ENCODE results near the gene PPP3CA. TPM values are rescaled to one million over a fixed set of nuclear protein-coding genes. Genes with fewer than 3 reads are reported as not detected.

Gene PPP3CA
- total and polyA plus RNA-seq, 2 of the 13 experiments (the other 11 are each of a cell fraction or from before 2014, with no cell fraction given): 4.8 to 13.2 TPM

GRCh38 chr4:101115887-101116286 is 231.4 kb downstream of the PPP3CA start:
- ChIA-PET POLR2A (interaction anchor here (1.0 to 1.6 kb wide), 2 partner anchors 232 to 1166 kb away, joined by 3 to 8 read pairs; partner anchors contain the start of genes H2AZ1 and PPP3CA), CTCF (ENCODE audit: low intra/inter-chr PET ratio, low total read pairs) (no interaction called here)
- intact Hi-C loops (cut with micrococcal nuclease; ENCODE audit: unreplicated experiment): loop anchor here (1.0 to 2.0 kb wide), 2 partner anchors 53 to 231 kb away; partner anchors contain the start of gene PPP3CA
- no peak overlapping the region for H3K4me3 ChIP-seq (replicated peaks in 1 of 3; ENCODE audit: insufficient read depth in 1 of 3, low read depth in 2 of 3, low read length in 3 of 3)
- H3K4me2 ChIP-seq (ENCODE audit: low read depth, low read length): peak overlapping the region; percentile 56
- FAIRE-seq (no peak), DNase-seq (ENCODE audit: low spot score) (no peak), ATAC-seq (no peak)
- H3K9ac ChIP-seq (ENCODE audit: insufficient read depth, low read depth, low read length): no peak overlapping the region
- no peaks in the 10 kb centered on the region for H3K9me3 ChIP-seq (ENCODE audit: low read length)
- H3K27ac ChIP-seq (ENCODE audit: extremely low read length, insufficient read depth, low read length): peak overlapping the region; percentile 86
- no TSS peak for BruUV-seq (replicated peaks)
- TF ChIP-seq MAFF (IDR thresholded peaks at IDR 0.05; ENCODE audit: low read depth, low read length) (0 out of 2 replicates have a peak, but pooled peaks have one; percentile 2), ZFP41 (CRISPR knock-in tag; IDR thresholded peaks at IDR 0.05; ENCODE audit: borderline replicate concordance) (no peak)
- in situ Hi-C loops (cut with HindIII; ENCODE audit: extremely low pct_ligation_motif_present, low pct_unique_long_range_greater_than_20kb): no loop called here
- H3K4me1 ChIP-seq (ENCODE audit: insufficient read depth, low read length): peaks cover 38% of the 10 kb centered on the region
- peaks cover 0 to 1% of the 10 kb centered on the region in 2 experiments; a peak in 1 of 5 replicates for H3K36me3 ChIP-seq (replicated peaks in 1 of 2; ENCODE audit: control insufficient read depth in 1 of 2, insufficient read depth in 2 of 2, low read length in 2 of 2)
- H4K20me1 ChIP-seq (ENCODE audit: insufficient read depth, low read length): no peaks in the 10 kb centered on the region
- no peak overlapping the region for H2AFZ ChIP-seq (ENCODE audit: low read length)
- no peaks in the 10 kb centered on the region for H3K27me3 ChIP-seq (ENCODE audit: control insufficient read depth in 1 of 2, insufficient read depth in 2 of 2, low read length in 2 of 2)
- no peaks in the 10 kb centered on the region for H3K79me2 ChIP-seq (ENCODE audit: insufficient read depth, low read length)
- WGBS (ENCODE audit: low lambda C conversion rate): 94% methylated on average over 4 of the region's 4 CpGs

GRCh38 chr4:101114936-101115372 is 232.4 kb downstream of the PPP3CA start:
- no TSS peak for BruUV-seq (replicated peaks)
- WGBS (ENCODE audit: low lambda C conversion rate): 0% methylated on average over 2 of the region's 2 CpGs
- ChIA-PET POLR2A (interaction anchor here (1.0 to 1.6 kb wide), 3 partner anchors 9 to 1165 kb away, joined by 3 to 8 read pairs (median 3); partner anchors contain the start of genes H2AZ1 and PPP3CA), CTCF (ENCODE audit: low intra/inter-chr PET ratio, low total read pairs) (no interaction called here)
- no peaks in the 10 kb centered on the region for H3K27me3 ChIP-seq (ENCODE audit: control insufficient read depth in 1 of 2, insufficient read depth in 2 of 2, low read length in 2 of 2)
- H3K4me1 ChIP-seq (ENCODE audit: insufficient read depth, low read length): peaks cover 38% of the 10 kb centered on the region
- no peaks in the 10 kb centered on the region for H4K20me1 ChIP-seq (ENCODE audit: insufficient read depth, low read length)
- ATAC-seq: peak; percentile 100
- intact Hi-C loops (cut with micrococcal nuclease; ENCODE audit: unreplicated experiment) (loop anchor here (1.0 to 2.0 kb wide), 2 partner anchors 54 to 232 kb away; partner anchors contain the start of gene PPP3CA), in situ Hi-C loops (cut with HindIII; ENCODE audit: extremely low pct_ligation_motif_present, low pct_unique_long_range_greater_than_20kb) (no loop called here)
- peak overlapping the region; percentile 86 for H3K27ac ChIP-seq (ENCODE audit: extremely low read length, insufficient read depth, low read length)
- peak overlapping the region; percentile 56 for H3K4me2 ChIP-seq (ENCODE audit: low read depth, low read length)
- H2AFZ ChIP-seq (ENCODE audit: low read length): no peak overlapping the region
- H3K4me3 ChIP-seq (replicated peaks in 1 of 3; ENCODE audit: insufficient read depth in 1 of 3, low read depth in 2 of 3, low read length in 3 of 3): no peak overlapping the region; a peak in 1 of 6 replicates
- H3K36me3 ChIP-seq (replicated peaks in 1 of 2; ENCODE audit: control insufficient read depth in 1 of 2, insufficient read depth in 2 of 2, low read length in 2 of 2): peaks cover 0 to 1% of the 10 kb centered on the region in 2 experiments; a peak in 1 of 5 replicates
- no peaks in the 10 kb centered on the region for H3K79me2 ChIP-seq (ENCODE audit: insufficient read depth, low read length)
- H3K9me3 ChIP-seq (ENCODE audit: low read length): no peaks in the 10 kb centered on the region
- peak overlapping the region; percentile 20; the same call in 1 of the 2 replicates for H3K9ac ChIP-seq (ENCODE audit: insufficient read depth, low read depth, low read length)
- FAIRE-seq: peak; percentile 84
- DNase-seq (ENCODE audit: low spot score): peak; percentile 99
- TF ChIP-seq GLI4 (CRISPR knock-in tag; IDR thresholded peaks at IDR 0.05; ENCODE audit: borderline replicate concordance) (no peak), KLF15 (CRISPR knock-in tag; IDR thresholded peaks at IDR 0.05; ENCODE audit: borderline replicate concordance) (no peak), SALL2 (CRISPR knock-in tag; IDR thresholded peaks at IDR 0.05) (no peak), TEF (CRISPR knock-in tag; IDR thresholded peaks at IDR 0.05) (no peak), ZGPAT (CRISPR knock-in tag; IDR thresholded peaks at IDR 0.05) (peak; percentile 71), HIC2 (CRISPR knock-in tag; IDR thresholded peaks at IDR 0.05; ENCODE audit: low read depth) (no peak), ZNF703 (CRISPR knock-in tag; IDR thresholded peaks at IDR 0.05; ENCODE audit: borderline replicate concordance) (no peak), FOSL2 (CRISPR knock-in tag; IDR thresholded peaks at IDR 0.05) (peak; percentile 88), HNRNPLL (IDR thresholded peaks at IDR 0.05; ENCODE audit: low read depth, low read length, poor library complexity, severe bottlenecking) (no peak), ZNF17 (CRISPR knock-in tag; IDR thresholded peaks at IDR 0.05) (no peak), SIX1 (CRISPR knock-in tag; IDR thresholded peaks at IDR 0.05; ENCODE audit: borderline replicate concordance) (0 out of 2 replicates have a peak, but pooled peaks have one; percentile 11)
